HepG2 (cell line): ENCODE measurements around the gene TLCD5.

Source experiments
- NFE2L1 ChIP-seq: sonication (generic); formaldehyde crosslinking; IDR thresholded peaks from 2 replicates; pipeline ENCODE4 v1.4.0; 2020; ENCODE audit warnings: missing genetic modification reagents, mild to moderate bottlenecking, borderline replicate concordance
- POLR2A ChIP-seq, 2 experiments: IDR thresholded peaks; 2 replicates each; pipeline ENCODE4 v1.6.1; 2011; ENCODE audit warnings: low read depth in 2 of 2, low read length in 2 of 2, mild to moderate bottlenecking in 1 of 2, moderate library complexity in 1 of 2; ENCODE audit not compliant: insufficient read depth in 1 of 2
- U2AF2 ChIP-seq: fragments of 200-400 bp; formaldehyde crosslinking; IDR thresholded peaks from 2 replicates; pipeline ENCODE4 v1.6.1; 2017; ENCODE audit warnings: low read depth, mild to moderate bottlenecking, low read length
- ZNF264 ChIP-seq: sonication (generic); formaldehyde crosslinking; IDR thresholded peaks from 2 replicates; pipeline ENCODE4 v1.4.0; 2020; ENCODE audit warnings: missing genetic modification reagents
- TF ChIP-seq, protein P1 (sequence below): sonication (generic); formaldehyde crosslinking; IDR thresholded peaks from 2 replicates; pipeline ENCODE4 v1.5.0; 2020; ENCODE audit warnings: mild to moderate bottlenecking, missing genetic modification reagents, moderate library complexity

- TF ChIP-seq U2AF2 (no peak), NFE2L1 (CRISPR knock-in tag) (no peak), ZNF264 (CRISPR knock-in tag) (no peak), POLR2A (IDR thresholded peaks at IDR 0.05; ENCODE audit: insufficient read depth in 1 of 2, low read depth in 2 of 2, low read length in 2 of 2) (no peak)
- TF ChIP-seq, protein P1, sequence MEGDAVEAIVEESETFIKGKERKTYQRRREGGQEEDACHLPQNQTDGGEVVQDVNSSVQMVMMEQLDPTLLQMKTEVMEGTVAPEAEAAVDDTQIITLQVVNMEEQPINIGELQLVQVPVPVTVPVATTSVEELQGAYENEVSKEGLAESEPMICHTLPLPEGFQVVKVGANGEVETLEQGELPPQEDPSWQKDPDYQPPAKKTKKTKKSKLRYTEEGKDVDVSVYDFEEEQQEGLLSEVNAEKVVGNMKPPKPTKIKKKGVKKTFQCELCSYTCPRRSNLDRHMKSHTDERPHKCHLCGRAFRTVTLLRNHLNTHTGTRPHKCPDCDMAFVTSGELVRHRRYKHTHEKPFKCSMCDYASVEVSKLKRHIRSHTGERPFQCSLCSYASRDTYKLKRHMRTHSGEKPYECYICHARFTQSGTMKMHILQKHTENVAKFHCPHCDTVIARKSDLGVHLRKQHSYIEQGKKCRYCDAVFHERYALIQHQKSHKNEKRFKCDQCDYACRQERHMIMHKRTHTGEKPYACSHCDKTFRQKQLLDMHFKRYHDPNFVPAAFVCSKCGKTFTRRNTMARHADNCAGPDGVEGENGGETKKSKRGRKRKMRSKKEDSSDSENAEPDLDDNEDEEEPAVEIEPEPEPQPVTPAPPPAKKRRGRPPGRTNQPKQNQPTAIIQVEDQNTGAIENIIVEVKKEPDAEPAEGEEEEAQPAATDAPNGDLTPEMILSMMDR (CRISPR knock-in tag) = no peak
Measured at GRCh38 chr11:120344302-120345004, 19.4 kb downstream of the TLCD5 start.
